Measurements from ENCODE around the gene MBD3.
A peak's percentile ranks its signal among the peaks of the same experiment; 100 is the strongest.
"Not testable (repeated sequence)": the region's sequence is repeated elsewhere in the genome, so short reads cannot be mapped to it uniquely, and the experiment has no call there.

The MBD3 gene

GRCh38 chr19:1592755-1593500 lies at the start of gene MBD3:
TSS of gene MBD3 (minus strand) at chr19:1592865. CDS start at chr19:1592631, 234 bp downstream.
- TF ChIP-seq CTCF (IDR thresholded peaks at IDR 0.05; ENCODE audit: low read depth, low read length): no peak
- TF ChIP-seq EZH2phosphoT487 (IDR thresholded peaks at IDR 0.05; ENCODE audit: low read depth): no peak
- Histone ChIP-seq H3K36me3 (replicated peaks; ENCODE audit: low read depth, low read length) (peaks cover 15% of the 10 kb centered on the region), H4K20me1 (ENCODE audit: insufficient read depth, low read length) (peaks cover 8% of the 10 kb centered on the region; the same call in 1 of the 2 replicates), H3K27me3 (ENCODE audit: low read depth, low read length) (no peaks in the 10 kb centered on the region), H3K9me3 (ENCODE audit: insufficient read depth, low read length) (no peaks in the 10 kb centered on the region), H3K4me1 (ENCODE audit: low read length) (peaks cover 10% of the 10 kb centered on the region), H3K27ac (ENCODE audit: low read length) (peak within 1 kb of the TSS; percentile 87), H2AFZ (ENCODE audit: low read depth, low read length) (0 out of 2 replicates have a peak within 1 kb of the TSS, but pooled peaks have one; percentile 47), H3K79me2 (ENCODE audit: low read length) (peaks cover 43% of the 10 kb centered on the region), H3K9ac (ENCODE audit: low read length) (peak within 1 kb of the TSS; percentile 99), H3K4me3 (ENCODE audit: low read length) (peak within 1 kb of the TSS; percentile 97), H3K4me2 (ENCODE audit: low read length) (peak within 1 kb of the TSS; percentile 92)

- H3K36me3 ChIP-seq (replicated peaks; ENCODE audit: low read depth, low read length): peaks cover 74% of the 10 kb centered on the region
- peaks cover 99% of the 10 kb centered on the region for H3K79me2 ChIP-seq (ENCODE audit: low read length)
These were observed 48.3 kb upstream of the MBD3 start for GRCh38 chr19:1640893-1641448.

GRCh38 chr19:1636325-1637236 lies 43.9 kb upstream of the MBD3 start:
- no peaks in the 10 kb centered on the region for H3K4me1 ChIP-seq (ENCODE audit: low read length)
- no peak overlapping the region for H3K4me2 ChIP-seq (ENCODE audit: low read length)
- H3K9ac ChIP-seq (ENCODE audit: low read length): no peak overlapping the region
- no peak overlapping the region for H3K27ac ChIP-seq (ENCODE audit: low read length)
- no peak for TF ChIP-seq CTCF (IDR thresholded peaks at IDR 0.05; ENCODE audit: low read depth, low read length)
- TF ChIP-seq EZH2phosphoT487 (IDR thresholded peaks at IDR 0.05; ENCODE audit: low read depth): no peak
- peaks cover 87% of the 10 kb centered on the region for H4K20me1 ChIP-seq (ENCODE audit: insufficient read depth, low read length)
- no peaks in the 10 kb centered on the region for H3K27me3 ChIP-seq (ENCODE audit: low read depth, low read length)
- no peaks in the 10 kb centered on the region for H3K9me3 ChIP-seq (ENCODE audit: insufficient read depth, low read length)
- peaks cover 98% of the 10 kb centered on the region for H3K79me2 ChIP-seq (ENCODE audit: low read length)
- no peak overlapping the region for H3K4me3 ChIP-seq (ENCODE audit: low read length)
- H2AFZ ChIP-seq (ENCODE audit: low read depth, low read length): no peak overlapping the region
- H3K36me3 ChIP-seq (replicated peaks; ENCODE audit: low read depth, low read length): peaks cover 77% of the 10 kb centered on the region

More at GRCh38 chr19:1640893-1641448, 48.3 kb upstream of the MBD3 start:
- peaks cover 81% of the 10 kb centered on the region for H4K20me1 ChIP-seq (ENCODE audit: insufficient read depth, low read length)
- H2AFZ ChIP-seq (ENCODE audit: low read depth, low read length); H3K4me1 ChIP-seq (ENCODE audit: low read length); H3K9me3 ChIP-seq (ENCODE audit: insufficient read depth, low read length); H3K9ac ChIP-seq (ENCODE audit: low read length); H3K27ac ChIP-seq (ENCODE audit: low read length); H3K27me3 ChIP-seq (ENCODE audit: low read depth, low read length); H3K4me2 ChIP-seq (ENCODE audit: low read length); H3K4me3 ChIP-seq (ENCODE audit: low read length): not testable (repeated sequence)

- no peak overlapping the region for H2AFZ ChIP-seq (ENCODE audit: low read depth, low read length)
- H3K9me3 ChIP-seq (ENCODE audit: insufficient read depth, low read length): no peaks in the 10 kb centered on the region
- H3K4me2 ChIP-seq (ENCODE audit: low read length): no peak overlapping the region
- H3K27ac ChIP-seq (ENCODE audit: low read length): no peak overlapping the region
- TF ChIP-seq EZH2phosphoT487 (IDR thresholded peaks at IDR 0.05; ENCODE audit: low read depth) (no peak), CTCF (IDR thresholded peaks at IDR 0.05; ENCODE audit: low read depth, low read length) (no peak)
- H3K9ac ChIP-seq (ENCODE audit: low read length): no peak overlapping the region
- no peak overlapping the region for H3K4me3 ChIP-seq (ENCODE audit: low read length)
- H3K79me2 ChIP-seq (ENCODE audit: low read length): peaks cover 97% of the 10 kb centered on the region
- H3K4me1 ChIP-seq (ENCODE audit: low read length): no peaks in the 10 kb centered on the region
- H3K36me3 ChIP-seq (replicated peaks; ENCODE audit: low read depth, low read length): peaks cover 84% of the 10 kb centered on the region
- H3K27me3 ChIP-seq (ENCODE audit: low read depth, low read length): no peaks in the 10 kb centered on the region
- H4K20me1 ChIP-seq (ENCODE audit: insufficient read depth, low read length): peaks cover 96% of the 10 kb centered on the region
These were observed 42.2 kb upstream of the MBD3 start for GRCh38 chr19:1634938-1635243.

All from OCI-LY3 (cell line).